ENCODE data around the gene POLR2L. TPM values are rescaled to one million over a fixed set of nuclear protein-coding genes. Genes with fewer than 3 reads are reported as not detected.

The POLR2L gene
- total and polyA plus RNA-seq, 2 of the 13 experiments (the other 11 are each of a cell fraction or from before 2014, with no cell fraction given): 104 to 114 TPM

- no peak for TF ChIP-seq ZNF446 (CRISPR knock-in tag; IDR thresholded peaks at IDR 0.05)
- no peak for TF ChIP-seq ZNF430 (CRISPR knock-in tag; IDR thresholded peaks at IDR 0.05)
- TF ChIP-seq ZNF143 (CRISPR knock-in tag; IDR thresholded peaks at IDR 0.05): no peak
- no peak for TF ChIP-seq SYNCRIP (IDR thresholded peaks at IDR 0.05; ENCODE audit: insufficient read depth, low read depth, low read length)
- TF ChIP-seq SPEN (CRISPR knock-in tag; IDR thresholded peaks at IDR 0.05; ENCODE audit: low read depth): peak; percentile 74; the same call in 1 of the 2 replicates
- TF ChIP-seq, protein P1, sequence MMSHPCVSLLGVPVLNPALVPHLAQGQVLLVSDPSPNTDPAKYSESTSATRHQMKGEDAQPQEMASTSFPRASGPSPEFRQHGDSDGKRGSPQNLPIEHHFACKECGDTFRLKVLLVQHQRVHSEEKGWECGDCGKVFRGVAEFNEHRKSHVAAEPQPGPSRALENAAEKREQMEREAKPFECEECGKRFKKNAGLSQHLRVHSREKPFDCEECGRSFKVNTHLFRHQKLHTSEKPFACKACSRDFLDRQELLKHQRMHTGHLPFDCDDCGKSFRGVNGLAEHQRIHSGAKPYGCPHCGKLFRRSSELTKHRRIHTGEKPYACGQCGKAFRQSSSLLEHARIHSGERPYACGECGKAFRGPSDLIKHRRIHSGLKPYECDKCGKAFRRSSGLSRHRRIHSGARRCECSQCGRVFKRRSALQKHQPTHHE (CRISPR knock-in tag; IDR thresholded peaks at IDR 0.05; ENCODE audit: borderline replicate concordance): no peak
- TF ChIP-seq, protein P2, sequence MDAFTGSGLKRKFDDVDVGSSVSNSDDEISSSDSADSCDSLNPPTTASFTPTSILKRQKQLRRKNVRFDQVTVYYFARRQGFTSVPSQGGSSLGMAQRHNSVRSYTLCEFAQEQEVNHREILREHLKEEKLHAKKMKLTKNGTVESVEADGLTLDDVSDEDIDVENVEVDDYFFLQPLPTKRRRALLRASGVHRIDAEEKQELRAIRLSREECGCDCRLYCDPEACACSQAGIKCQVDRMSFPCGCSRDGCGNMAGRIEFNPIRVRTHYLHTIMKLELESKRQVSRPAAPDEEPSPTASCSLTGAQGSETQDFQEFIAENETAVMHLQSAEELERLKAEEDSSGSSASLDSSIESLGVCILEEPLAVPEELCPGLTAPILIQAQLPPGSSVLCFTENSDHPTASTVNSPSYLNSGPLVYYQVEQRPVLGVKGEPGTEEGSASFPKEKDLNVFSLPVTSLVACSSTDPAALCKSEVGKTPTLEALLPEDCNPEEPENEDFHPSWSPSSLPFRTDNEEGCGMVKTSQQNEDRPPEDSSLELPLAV (CRISPR knock-in tag; conservative IDR thresholded peaks at IDR 0.05; ENCODE audit: low read depth): no peak
- TF ChIP-seq KDM6A (CRISPR knock-in tag; IDR thresholded peaks at IDR 0.05; ENCODE audit: low read depth): no peak
- TF ChIP-seq TFE3 (CRISPR knock-in tag; IDR thresholded peaks at IDR 0.05): peak; percentile 55; the same call in 1 of the 2 replicates
- TF ChIP-seq, protein P3, sequence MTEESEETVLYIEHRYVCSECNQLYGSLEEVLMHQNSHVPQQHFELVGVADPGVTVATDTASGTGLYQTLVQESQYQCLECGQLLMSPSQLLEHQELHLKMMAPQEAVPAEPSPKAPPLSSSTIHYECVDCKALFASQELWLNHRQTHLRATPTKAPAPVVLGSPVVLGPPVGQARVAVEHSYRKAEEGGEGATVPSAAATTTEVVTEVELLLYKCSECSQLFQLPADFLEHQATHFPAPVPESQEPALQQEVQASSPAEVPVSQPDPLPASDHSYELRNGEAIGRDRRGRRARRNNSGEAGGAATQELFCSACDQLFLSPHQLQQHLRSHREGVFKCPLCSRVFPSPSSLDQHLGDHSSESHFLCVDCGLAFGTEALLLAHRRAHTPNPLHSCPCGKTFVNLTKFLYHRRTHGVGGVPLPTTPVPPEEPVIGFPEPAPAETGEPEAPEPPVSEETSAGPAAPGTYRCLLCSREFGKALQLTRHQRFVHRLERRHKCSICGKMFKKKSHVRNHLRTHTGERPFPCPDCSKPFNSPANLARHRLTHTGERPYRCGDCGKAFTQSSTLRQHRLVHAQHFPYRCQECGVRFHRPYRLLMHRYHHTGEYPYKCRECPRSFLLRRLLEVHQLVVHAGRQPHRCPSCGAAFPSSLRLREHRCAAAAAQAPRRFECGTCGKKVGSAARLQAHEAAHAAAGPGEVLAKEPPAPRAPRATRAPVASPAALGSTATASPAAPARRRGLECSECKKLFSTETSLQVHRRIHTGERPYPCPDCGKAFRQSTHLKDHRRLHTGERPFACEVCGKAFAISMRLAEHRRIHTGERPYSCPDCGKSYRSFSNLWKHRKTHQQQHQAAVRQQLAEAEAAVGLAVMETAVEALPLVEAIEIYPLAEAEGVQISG (CRISPR knock-in tag; IDR thresholded peaks at IDR 0.05): peak; percentile 93
- no peak for TF ChIP-seq DNMT3B (CRISPR knock-in tag; conservative IDR thresholded peaks at IDR 0.05)
- TF ChIP-seq ZNF773 (CRISPR knock-in tag; IDR thresholded peaks at IDR 0.05; ENCODE audit: borderline replicate concordance): no peak
- no peak for TF ChIP-seq ZNF567 (CRISPR knock-in tag; IDR thresholded peaks at IDR 0.05; ENCODE audit: borderline replicate concordance)
- peak; percentile 55; the same call in 1 of the 2 replicates for TF ChIP-seq KMT2A (CRISPR knock-in tag; IDR thresholded peaks at IDR 0.05)
- TF ChIP-seq NFIC (IDR thresholded peaks at IDR 0.05; ENCODE audit: low read length): no peak
- TF ChIP-seq NFE2 (CRISPR knock-in tag; IDR thresholded peaks at IDR 0.05): no peak
- TF ChIP-seq ATF4 (CRISPR knock-in tag; IDR thresholded peaks at IDR 0.05): no peak
- peak; percentile 84 for TF ChIP-seq KDM2A (CRISPR knock-in tag; IDR thresholded peaks at IDR 0.05; ENCODE audit: borderline replicate concordance, low read depth)
- TF ChIP-seq FOXA3 (CRISPR knock-in tag; IDR thresholded peaks at IDR 0.05): peak; percentile 75
These were observed 3.7 kb downstream of the POLR2L start (continued) for GRCh38 chr11:838441-839279.
